SU-DHL-6 (cell line): ENCODE measurements around the gene GPX2.

Experiments used
- H2AFZ ChIP-seq: fragments of 200-600 bp; sonication (generic); 2 replicates; pipeline ENCODE4 v1.6.1; 2014; ENCODE audit warnings: low read depth, mild to moderate bottlenecking, moderate library complexity, mixed read lengths, antibody characterized with exemption, low read length; ENCODE audit not compliant: severe bottlenecking
- H3F3A ChIP-seq: fragments of 200-600 bp; shearing (Covaris generic); 2 replicates; pipeline ENCODE4 v1.6.0; 2016; ENCODE audit warnings: antibody characterized with exemption, mild to moderate bottlenecking; ENCODE audit not compliant: insufficient read depth
- H3K27ac ChIP-seq: fragments of 200-600 bp; sonication (generic); 2 replicates; pipeline ENCODE4 v1.5.1; 2016; ENCODE audit warnings: low read depth, mild to moderate bottlenecking, low read length, moderate library complexity, mixed read lengths
- H3K27me3 ChIP-seq: fragments of 200-600 bp; sonication (generic), shearing (Covaris generic); 2 replicates; pipeline ENCODE4 v1.6.0; 2014; ENCODE audit warnings: mild to moderate bottlenecking, low read length
- H3K36me3 ChIP-seq: fragments of 200-600 bp; sonication (generic); 2 replicates; pipeline ENCODE4 v1.6.1; 2014; ENCODE audit warnings: mild to moderate bottlenecking, low read length, mixed read lengths
- H3K4me2 ChIP-seq: fragments of 300-600, 200-600 bp; shearing (Covaris generic), sonication (generic); 2 replicates; pipeline ENCODE4 v1.6.0; 2014; ENCODE audit warnings: low read length, low read depth, mild to moderate bottlenecking; ENCODE audit not compliant: poor library complexity, severe bottlenecking
- H3K4me3 ChIP-seq: fragments of 200-600 bp; sonication (generic); 2 replicates; pipeline ENCODE4 v1.5.1; 2014; ENCODE audit warnings: antibody characterized with exemption, low read length, mild to moderate bottlenecking, mixed read lengths; ENCODE audit not compliant: insufficient read depth, poor library complexity, severe bottlenecking
- H3K79me2 ChIP-seq: fragments of 200-600 bp; sonication (generic); 2 replicates; pipeline ENCODE4 v1.6.1; 2014; ENCODE audit warnings: mild to moderate bottlenecking, low read length, moderate library complexity; ENCODE audit not compliant: insufficient read depth
- H3K9ac ChIP-seq: fragments of 200-600 bp; sonication (generic); 2 replicates; pipeline ENCODE4 v1.7.0; 2014; ENCODE audit warnings: mild to moderate bottlenecking, low read length
- H3K9me2 ChIP-seq: fragments of 200-600 bp; sonication (generic); replicated peaks from 2 replicates; pipeline ENCODE4 v1.6.1; 2014; ENCODE audit warnings: low read length; ENCODE audit not compliant: insufficient read depth
- H3K9me3 ChIP-seq: fragments of 200-600 bp; sonication (generic); 2 replicates; pipeline ENCODE4 v1.6.1; 2014; ENCODE audit warnings: low read length, mixed read lengths; ENCODE audit not compliant: insufficient read depth
- H4K20me1 ChIP-seq: fragments of 200-600 bp; sonication (generic); 2 replicates; pipeline ENCODE4 v1.6.1; 2014; ENCODE audit warnings: low read depth, mild to moderate bottlenecking, antibody characterized with exemption, low read length, moderate library complexity, mixed read lengths
- CTCF ChIP-seq: fragments of 200-600 bp; sonication (generic); IDR thresholded peaks from one replicate; pipeline ENCODE4 v1.5.1; 2017; ENCODE audit warnings: antibody characterized with exemption, mild to moderate bottlenecking, low read length, moderate library complexity; ENCODE audit not compliant: insufficient read depth, poor library complexity, severe bottlenecking
- EZH2phosphoT487 ChIP-seq: fragments of 200-600 bp; sonication (generic), shearing (Covaris generic); conservative IDR thresholded peaks from 2 replicates; pipeline ENCODE4 v1.6.1; 2018; ENCODE audit warnings: mild to moderate bottlenecking, antibody characterized with exemption, low read length, moderate library complexity, mixed read lengths

GPX2 gene

DNA sequence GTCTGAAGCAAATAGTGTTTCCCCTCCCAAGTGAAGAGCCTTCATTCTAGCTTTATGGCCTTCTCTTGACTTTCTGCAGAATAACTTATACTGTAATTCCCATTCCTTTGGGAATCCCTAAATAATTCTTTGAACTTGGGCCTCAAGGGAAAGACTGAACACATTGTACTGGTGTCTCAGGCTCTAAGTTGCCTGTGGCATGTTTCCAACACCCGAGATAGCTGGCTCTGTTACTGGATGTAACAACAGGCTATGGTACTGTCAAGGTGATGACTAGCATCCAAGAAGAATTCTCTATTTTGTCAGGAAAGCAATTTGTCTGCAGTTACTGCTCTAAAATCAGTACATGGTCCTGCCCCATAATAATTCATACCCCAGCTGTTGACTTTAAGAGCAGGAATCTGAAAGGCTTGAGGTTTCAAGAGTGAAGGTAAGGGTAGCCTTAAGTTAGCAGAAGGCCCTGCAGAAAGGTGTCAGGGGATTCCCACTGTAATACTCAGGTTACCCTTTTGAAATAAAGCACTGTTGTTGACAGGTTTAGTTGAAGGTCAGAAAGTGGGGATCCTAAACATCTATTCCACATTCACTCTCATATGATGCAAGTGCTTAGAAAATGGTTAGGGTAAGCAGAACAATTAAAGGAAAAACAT is 5.2 kb downstream of the GPX2 start:
- no peaks in the 10 kb centered on the region for H3K27me3 ChIP-seq
- TF ChIP-seq CTCF (no peak), EZH2phosphoT487 (no peak)
- no peak overlapping the region for H3K4me3 ChIP-seq
- H2AFZ ChIP-seq: no peak overlapping the region
- H3K9me3 ChIP-seq: no peaks in the 10 kb centered on the region
- peaks cover 8% of the 10 kb centered on the region; the same call in 1 of the 2 replicates for H3K36me3 ChIP-seq
- no peaks in the 10 kb centered on the region for H3F3A ChIP-seq
- no peaks in the 10 kb centered on the region for H4K20me1 ChIP-seq
- H3K9ac ChIP-seq: no peak overlapping the region
- no peaks in the 10 kb centered on the region for H3K9me2 ChIP-seq
- H3K27ac ChIP-seq: no peak overlapping the region
- H3K4me2 ChIP-seq: no peak overlapping the region
- H3K79me2 ChIP-seq: no peaks in the 10 kb centered on the region

DNA sequence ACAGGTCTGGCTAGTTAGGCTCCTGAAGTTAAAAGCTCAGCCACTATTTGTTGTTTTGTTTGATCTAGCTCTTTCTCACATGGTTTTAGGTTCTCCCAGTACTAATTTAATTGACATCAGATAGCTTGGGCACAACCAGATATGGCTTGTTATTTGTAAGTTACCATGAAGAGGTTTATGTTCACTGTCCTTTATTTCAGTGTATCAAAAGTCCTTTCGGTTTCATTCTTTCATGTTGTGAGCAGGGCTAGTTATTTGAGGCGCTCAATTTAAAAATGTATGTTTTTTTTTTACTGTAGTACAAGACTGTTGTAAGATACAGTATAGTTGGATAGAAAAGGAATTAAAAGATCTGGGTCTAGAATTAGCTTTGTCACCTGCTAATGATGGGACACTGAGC is 7.0 kb downstream of the GPX2 start:
- H3K79me2 ChIP-seq: peaks cover 6% of the 10 kb centered on the region; the same call in 1 of the 2 replicates
- no peaks in the 10 kb centered on the region for H3F3A ChIP-seq
- H3K9me2 ChIP-seq: no peaks in the 10 kb centered on the region
- no peak overlapping the region for H2AFZ ChIP-seq
- no peak overlapping the region for H3K9ac ChIP-seq
- H3K36me3 ChIP-seq: peaks cover 18% of the 10 kb centered on the region; the same call in 1 of the 2 replicates
- H3K4me3 ChIP-seq: no peak overlapping the region
- no peak overlapping the region for H3K4me2 ChIP-seq
- H3K9me3 ChIP-seq: no peaks in the 10 kb centered on the region
- TF ChIP-seq CTCF (no peak), EZH2phosphoT487 (no peak)
- H3K27me3 ChIP-seq: no peaks in the 10 kb centered on the region
- no peaks in the 10 kb centered on the region for H4K20me1 ChIP-seq
- H3K27ac ChIP-seq: no peak overlapping the region

DNA sequence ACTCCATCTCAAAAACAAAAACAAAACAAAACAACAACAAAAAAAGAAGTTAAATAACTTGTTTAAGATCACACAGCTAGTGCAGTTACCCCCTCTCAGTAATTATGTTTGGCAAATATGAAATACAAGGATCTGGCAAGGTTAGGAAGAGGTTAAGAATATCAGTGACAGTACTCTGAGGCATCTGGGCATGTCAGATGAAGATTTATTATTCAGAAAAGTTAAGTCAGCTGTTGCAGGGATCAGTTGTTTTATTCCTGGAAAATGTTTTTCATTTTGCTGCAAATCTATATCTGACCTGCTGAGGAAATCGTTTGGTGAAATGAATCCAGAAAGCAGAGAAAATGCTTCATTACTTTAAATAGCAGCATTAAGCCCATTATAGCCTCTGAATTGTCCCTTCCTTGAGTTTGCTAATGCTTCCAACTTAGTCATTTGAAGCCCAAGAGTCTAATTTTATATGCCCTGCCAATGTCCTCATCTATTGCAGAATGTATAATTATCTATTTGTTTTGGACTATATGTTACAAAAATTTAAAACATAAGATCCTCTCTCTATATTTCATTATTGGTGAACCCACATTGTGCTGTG is 8.1 kb downstream of the GPX2 start:
- H3K4me2 ChIP-seq: no peak overlapping the region
- peaks cover 23% of the 10 kb centered on the region; the same call in 1 of the 2 replicates for H3K36me3 ChIP-seq
- H4K20me1 ChIP-seq: no peaks in the 10 kb centered on the region
- H3K79me2 ChIP-seq: peaks cover 14% of the 10 kb centered on the region; the same call in 1 of the 2 replicates
- no peaks in the 10 kb centered on the region for H3K9me3 ChIP-seq
- no peak overlapping the region for H2AFZ ChIP-seq
- no peaks in the 10 kb centered on the region for H3K27me3 ChIP-seq
- no peak overlapping the region for H3K9ac ChIP-seq
- no peak for TF ChIP-seq CTCF
- no peak for TF ChIP-seq EZH2phosphoT487
- no peak overlapping the region for H3K27ac ChIP-seq
- H3K4me3 ChIP-seq: no peak overlapping the region
- H3F3A ChIP-seq: no peaks in the 10 kb centered on the region
- H3K9me2 ChIP-seq: no peaks in the 10 kb centered on the region
